HG03565 (cell line): ENCODE data around the gene HGFAC.

Experiments used
- ATAC-seq: cut with Tn5 transposase; IDR thresholded peaks from one replicate; pipeline ENCODE4 v1.9.1; 2021; ENCODE audit warnings: mild to moderate bottlenecking, moderate library complexity; ENCODE audit not compliant: unreplicated experiment

Gene HGFAC

DNA sequence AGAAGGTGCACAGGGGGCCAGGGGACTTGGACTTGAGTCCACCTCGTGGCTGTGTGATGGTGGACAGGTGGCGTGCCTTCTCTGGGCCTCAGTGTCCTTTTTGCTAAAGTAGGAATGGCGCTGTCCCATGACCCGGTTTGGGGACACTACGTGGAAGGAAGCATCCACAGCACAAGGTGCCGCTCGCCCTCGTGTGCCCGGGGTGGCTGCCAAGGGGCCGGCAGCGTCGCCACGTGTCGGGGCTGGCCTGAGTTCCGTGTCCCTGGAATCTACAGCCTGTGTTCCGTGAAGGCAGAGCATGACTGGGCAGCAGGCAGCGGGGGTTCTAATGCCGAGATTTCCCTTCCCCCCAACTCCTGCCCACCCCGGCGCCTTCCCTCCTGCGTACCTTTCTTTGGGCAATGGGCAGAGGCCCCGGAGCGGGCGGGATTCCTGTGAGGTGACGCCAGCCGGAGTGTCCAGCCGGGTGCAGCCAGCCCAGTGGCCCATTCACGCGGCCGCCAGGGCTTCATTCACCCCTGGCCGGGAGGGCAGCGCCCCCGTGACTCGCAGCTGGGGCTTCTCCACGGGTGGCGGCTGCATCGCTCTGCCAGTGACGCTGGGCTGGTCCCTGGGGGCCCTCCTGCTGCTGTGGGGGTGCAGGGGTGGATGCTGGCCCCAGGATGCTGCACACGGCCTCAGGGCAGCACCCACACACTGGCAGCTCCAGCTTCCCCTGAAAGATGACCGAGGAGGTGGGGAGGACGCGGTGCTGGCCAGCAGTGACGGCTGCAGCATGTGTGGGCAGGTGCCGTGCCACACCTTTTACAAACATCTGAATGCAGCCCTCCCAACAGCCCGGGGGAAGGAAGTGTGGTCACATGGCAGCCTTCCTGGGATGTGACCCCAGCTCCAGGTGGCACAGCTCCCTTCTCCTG lies 42.5 kb downstream of the HGFAC start:
- ATAC-seq: no peak

DNA sequence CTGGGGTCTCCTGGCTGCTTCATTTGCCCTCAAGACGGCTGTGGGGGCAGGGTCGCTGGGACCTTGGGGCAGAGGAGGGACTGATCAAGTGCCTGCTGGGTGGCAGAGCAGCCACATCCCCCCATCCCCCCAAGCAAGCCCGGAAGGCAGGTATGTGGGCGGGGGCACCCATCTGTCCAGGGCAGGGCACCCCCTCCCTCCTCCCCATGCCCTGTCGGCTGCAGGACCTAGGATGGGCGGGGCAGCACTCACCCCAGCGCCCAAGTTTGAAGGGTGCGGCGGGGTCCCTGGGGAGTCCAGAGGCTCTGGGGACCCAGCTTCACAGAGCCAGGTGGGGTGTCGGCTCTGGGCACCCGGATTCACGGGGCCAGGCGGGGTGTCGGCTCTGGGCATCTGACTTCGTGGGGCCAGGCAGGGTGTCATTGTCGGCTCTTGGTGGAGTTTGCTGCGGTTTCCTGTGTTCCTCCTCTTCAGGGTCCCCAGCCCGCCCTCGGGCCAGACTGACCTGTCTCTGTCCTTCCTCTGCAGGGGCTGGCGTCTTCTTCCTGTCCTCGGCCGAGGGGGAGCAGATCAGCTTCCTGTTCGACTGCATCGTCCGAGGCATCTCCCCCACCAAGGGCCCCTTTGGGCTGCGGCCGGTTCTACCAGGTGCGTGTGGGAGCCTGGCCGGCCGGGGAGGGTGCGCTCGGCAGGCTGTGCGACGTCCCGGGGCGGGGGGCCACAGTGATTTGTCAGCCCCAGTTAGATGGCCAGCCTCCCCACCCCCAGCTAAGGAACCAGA lies 43.4 kb downstream of the HGFAC start:
- ATAC-seq: no peak

DNA sequence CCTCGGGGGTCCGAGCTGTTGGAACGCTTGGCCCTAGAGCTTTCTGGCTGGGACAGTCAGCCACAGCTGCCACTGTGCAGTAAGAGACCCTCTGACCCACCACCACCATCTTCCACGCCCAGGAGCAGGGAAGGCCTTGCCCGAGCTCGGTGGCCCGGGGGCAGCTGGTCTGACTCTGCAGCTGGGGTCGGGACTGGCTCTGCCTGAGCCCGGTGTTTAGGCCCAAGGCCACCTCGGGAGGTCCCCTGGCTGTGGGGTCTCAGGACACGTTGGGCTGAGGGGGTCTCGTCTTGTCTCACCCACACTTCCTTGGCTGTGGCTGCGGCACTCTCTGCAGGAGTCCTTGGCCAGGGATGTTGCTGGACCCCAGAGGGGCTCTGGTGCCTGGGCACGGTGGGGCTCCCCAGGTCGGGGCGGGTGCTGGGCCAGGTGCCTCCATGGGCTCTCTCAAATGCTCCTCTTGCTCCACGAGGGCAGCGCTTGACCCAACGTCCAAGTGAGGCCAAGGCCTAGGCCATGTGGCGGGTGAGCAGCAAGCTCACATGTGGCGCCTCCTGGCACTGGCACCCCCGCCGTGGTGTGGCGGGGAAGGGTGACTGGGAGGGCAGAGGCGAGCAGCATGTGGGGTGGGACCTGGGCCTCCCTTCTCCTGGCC lies 44.2 kb downstream of the HGFAC start:
- ATAC-seq: no peak

DNA sequence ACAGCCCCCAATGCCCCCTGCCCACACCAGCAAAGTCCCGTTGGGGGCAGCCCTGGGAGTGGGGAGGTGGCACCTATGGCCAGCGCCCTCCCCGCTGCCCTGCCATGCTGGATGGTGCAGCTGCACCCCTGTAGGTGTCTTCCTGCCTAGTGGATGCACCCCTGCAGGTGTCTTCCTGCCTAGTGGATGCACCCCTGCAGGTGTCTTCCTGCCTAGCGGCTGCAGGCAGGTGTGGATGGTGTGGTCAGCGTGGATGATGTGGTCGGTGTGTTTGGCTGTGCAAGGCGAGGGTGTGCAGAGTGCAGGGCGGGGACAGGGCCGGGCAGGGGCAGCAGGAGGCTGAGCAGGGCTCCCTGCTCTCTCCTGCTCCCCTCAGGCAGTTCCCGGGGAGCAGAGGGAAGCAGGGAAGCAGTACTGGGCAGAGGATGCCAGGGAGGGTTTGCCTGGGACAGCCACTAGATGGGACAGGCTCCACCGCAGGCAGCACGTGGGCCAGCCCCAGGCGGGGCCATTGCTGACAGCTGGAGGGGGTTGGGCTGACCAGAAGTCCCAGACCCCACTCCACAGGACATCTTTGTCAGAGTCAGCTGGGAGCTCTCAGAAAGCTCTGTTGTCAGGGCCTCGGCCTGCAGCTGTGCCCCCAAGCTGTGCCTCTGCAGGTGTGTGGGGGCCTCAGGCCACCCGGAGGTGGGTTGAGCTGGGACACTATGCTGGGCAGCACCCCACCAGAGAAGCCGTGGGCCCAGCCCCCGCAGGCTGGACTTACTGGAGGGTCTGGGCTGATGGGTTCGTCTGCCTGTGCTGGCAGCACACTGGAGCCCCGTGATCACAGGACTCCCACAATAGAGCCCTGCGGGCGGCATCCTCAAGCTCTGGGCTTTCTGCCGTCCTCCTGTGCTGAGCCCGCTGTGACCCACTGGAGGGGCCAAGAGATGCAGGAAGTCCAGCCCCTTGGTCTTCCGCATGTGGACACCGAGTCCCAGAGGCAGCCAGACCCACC lies 45.1 kb downstream of the HGFAC start:
- no peak for ATAC-seq

DNA sequence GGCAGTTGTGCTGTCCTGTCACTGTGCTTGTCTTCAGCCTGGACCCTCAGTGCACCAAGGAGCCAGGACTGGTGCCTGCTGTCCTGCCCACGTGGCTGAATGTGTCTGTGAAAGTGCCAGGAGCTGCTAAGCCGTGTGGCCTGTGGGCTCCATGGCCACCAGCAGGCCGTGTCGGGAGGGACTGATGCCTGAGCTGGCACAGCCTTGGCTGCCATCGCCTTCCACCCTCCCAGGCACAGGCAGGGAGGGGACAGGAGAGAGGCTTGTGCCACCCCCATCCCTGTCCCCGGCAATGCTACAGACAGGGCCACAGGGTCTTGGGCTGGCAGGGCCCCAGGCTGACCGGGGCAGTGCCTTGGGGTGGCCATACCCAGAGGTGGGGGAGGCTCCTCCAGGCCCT lies 46.1 kb downstream of the HGFAC start:
- ATAC-seq: no peak

DNA sequence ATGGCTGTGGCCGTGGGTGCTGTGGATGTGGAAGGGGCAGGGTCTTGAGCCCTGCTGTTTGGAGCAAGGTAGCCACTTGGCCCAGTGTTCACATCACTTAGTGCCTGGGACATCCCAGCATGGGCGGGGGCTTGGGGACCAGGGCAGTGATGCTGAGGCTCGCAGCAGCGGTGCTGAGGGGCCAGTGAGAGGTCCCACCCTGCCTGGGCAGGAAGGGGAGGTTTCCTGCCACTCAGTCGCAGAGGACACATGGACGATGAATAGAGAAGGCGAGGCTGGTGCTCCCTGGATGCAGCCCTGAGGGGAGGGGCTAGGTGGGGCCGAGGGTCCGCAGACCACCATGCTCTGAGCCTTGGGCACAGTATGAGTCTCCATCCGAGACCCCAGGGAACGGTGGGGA lies 47.1 kb downstream of the HGFAC start:
- no peak for ATAC-seq

DNA sequence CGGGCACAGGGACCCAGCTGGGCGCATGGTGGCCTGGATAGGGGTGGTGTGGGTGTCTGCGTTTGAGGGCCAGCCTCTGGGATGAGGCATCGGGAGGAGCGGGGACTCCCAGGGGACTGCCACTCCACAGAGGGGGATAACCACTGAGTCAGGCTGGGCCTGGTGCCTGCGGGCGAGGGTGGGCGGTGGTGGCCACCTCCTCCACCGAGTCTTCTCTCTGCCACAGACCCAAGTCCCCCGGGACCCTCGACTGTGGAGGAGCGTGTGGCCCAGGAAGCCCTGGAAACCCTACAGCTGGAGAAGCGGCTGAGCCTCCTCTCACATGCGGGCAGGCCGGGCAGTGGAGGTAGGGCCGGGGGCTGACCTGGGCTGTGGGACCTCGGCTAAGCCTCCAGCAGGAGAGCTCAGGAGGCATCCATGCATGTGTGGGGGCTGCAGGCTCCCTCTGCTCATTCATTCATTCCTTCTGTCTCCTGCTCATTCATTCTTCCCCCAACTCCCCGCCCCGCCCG lies 47.7 kb downstream of the HGFAC start:
- no peak for ATAC-seq

DNA sequence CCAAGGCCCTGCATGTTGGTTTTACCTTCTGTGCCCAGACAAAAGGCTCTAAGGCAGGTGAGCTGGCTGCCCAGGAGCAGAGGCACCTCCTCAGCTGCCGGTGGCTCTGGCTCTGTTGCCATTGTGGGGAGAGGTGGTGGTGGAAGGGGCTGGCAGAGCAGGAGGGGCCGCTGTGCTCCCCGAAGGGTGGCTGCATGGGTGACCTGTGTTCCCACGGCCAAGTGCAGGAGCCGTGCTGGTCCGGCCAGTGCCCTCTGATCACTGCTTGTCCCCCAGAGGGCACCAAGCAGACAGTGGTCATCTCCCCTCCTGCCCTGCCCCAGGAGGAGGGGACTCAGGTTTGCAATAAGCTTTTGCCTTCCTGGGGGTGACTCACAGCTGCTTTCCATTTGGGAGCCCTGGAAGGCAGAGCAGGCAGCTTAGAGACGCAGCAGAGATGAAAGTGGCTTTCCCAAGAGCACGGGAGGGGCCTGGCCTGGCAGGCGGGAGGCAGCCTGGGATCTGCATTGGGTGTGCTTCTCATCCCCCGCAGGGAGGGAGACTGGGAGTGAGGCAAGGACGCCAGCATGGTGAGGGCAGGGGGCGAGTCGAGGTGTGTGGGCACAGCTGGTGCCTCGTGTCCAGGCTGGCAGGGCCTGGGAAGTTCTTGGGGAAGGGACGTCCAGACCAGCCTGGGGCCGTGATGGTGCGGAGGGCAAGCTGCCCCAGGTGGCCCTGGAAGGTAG lies 50.1 kb downstream of the HGFAC start:
- no peak for ATAC-seq

DNA sequence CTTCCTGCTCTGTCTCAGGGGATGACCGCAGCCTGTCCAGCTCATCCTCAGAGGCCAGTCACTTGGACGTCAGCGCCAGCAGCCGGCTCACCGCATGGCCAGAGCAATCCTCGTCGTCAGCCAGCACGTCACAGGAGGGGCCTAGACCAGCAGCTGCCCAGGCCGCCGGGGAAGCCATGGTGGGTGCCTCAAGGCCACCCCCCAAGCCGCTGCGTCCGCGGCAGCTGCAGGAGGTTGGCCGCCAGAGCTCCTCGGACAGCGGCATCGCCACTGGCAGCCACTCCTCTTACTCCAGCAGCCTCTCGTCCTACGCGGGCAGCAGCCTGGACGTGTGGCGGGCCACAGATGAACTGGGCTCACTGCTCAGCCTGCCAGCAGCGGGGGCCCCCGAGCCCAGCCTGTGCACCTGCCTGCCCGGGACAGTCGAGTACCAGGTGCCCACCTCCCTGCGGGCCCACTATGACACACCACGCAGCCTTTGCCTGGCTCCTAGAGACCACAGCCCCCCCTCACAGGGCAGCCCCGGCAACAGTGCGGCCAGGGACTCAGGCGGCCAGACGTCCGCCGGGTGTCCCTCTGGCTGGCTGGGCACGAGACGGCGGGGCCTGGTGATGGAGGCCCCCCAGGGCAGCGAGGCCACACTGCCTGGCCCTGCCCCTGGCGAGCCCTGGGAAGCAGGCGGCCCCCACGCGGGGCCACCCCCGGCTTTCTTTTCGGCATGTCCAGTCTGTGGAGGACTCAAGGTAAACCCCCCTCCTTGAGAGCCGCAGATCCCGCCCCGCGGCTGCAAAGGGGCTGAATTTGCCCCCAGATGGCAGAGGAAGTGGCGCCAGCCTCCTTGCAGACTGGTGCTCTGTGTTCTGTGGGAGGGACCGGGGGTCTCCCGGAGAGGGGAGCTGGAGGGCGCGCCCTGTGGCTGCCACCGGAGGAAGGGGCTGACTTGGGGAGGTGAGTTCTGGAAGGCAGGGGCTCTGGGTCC lies 51.3 kb downstream of the HGFAC start:
- no peak for ATAC-seq

DNA sequence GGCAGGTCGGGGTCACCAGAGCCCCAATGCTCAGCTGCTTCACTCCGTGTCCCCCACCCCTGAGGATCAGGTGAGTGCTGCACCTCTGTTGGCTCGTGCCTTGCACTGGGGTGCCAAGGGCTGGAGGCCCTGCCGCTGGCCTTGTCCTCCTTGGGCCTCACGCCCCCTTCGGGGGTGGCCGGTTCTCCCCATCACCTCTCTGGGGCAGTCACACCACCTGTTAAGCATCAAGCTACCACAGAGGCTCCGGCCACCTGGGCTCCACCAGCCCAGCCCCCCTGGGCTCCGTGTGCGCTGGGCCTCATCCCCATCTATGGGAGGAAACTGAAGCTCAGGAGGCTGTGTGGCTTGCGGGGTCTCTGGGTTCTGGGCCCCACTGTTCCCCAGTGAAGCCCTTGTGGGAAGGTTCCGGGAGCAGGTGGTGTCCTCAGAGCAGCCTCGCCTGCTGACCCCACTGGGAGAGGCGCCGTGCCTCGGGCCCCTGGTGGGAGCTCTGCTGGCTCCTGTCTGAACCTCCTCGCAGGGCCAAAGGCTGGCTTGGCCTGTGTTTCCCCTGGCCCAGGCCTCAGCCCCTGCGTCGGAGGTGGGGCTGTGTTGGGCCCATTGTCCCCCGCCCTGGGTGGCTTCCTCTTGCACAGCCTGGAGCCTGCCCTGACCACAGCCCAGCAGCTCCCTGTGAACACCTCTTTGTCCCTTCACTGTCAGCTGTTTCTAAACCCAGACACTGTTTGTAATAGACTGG lies 52.1 kb downstream of the HGFAC start:
- ATAC-seq: no peak

DNA sequence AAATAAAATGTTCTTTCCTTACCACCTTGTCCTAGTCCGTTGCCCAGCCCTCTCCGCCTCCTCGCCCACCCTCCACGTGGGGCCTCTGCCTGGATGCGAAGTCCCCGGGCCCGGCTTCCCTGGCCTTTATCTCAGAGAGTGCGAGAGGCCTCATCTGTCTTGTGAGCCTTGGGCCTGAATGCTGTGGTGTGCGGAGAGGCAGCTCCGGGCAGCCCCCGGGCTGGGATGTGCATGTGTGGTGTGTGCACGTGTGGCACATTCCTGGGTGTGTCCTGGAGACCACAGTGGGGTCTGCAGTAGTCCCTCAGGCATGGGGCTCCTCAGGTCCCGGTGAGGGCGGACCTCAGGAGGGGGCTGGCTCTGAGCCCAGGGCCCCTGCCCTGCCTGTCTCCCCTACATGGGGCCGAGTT lies 52.7 kb downstream of the HGFAC start:
- ATAC-seq: no peak

DNA sequence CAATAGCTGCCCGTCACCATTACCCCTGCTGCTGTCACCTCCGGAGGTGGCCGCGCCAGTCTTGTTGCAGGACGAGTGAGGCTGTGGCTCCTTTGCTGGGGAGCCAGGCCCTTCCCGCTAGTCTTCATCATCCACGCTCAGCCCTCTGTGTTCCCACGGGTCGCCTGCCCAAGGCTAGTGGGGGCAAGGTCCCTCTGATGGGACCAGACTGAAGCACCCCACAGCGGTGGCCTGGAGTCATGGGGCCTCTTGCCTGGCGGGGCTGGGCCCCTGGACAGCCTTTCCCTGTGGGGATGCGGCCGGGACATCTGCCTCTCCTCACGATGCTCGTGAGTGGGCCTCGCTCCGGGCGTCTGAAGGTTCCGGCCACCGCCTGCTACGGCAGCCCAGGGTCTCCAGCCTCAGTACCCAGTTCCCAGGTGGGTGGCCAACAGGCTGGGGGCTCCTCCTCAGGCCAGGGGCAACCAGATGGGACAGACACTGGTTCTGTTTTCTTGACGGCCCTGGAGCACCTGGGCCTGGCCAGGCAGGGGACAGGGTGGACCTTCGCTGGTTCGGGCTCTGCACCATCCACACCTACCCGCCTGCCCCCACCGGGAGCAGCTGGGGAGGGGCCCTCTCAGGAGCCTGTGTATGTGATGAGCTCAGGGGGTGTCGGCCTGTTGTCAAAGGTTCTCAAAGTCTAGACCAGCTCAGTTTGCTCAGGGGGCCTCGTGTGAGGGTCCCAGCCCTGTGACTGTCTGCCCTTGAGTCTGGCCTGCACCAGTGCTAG lies 53.6 kb downstream of the HGFAC start:
- no peak for ATAC-seq

DNA sequence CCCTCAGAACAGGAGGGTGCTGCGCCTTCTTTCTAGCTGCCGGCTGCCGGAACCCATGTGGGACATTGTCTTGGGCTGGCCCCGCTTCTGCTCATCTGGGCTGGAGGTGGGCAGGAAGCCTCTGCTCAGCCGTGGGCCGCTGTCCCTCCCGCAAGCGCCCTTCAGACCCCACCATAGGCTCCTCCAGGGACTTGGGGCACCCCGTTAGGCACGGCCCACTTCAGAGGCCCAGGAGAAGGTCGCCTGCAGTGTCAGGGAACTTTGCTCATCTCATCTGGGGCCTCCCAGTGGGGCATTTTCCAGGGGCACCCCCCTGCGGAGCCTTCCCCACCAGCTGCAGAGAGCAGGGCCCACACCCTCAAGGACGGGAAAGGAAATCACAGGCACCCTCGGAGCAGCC lies 54.3 kb downstream of the HGFAC start:
- no peak for ATAC-seq

DNA sequence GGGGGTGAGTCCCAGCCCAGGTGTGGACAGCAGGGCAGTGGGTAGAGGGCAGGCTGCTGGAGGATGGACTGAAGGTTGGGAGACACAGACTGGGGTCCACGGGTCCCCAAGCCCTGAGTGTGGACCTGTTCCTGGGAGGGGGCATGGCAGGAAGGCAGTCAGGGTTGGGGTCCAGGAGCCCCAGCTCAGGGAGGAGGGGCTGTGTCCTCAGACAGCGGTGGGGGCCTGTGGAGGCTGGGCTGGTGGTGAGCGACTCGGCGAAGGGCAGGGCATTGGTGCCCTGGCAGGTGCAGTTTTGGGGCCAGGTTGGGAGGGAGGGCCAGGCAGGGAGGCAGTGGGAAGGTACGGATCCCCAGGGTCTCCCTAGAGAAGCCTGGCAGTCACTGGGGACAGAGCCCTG lies 55.3 kb downstream of the HGFAC start:
- ATAC-seq: no peak

DNA sequence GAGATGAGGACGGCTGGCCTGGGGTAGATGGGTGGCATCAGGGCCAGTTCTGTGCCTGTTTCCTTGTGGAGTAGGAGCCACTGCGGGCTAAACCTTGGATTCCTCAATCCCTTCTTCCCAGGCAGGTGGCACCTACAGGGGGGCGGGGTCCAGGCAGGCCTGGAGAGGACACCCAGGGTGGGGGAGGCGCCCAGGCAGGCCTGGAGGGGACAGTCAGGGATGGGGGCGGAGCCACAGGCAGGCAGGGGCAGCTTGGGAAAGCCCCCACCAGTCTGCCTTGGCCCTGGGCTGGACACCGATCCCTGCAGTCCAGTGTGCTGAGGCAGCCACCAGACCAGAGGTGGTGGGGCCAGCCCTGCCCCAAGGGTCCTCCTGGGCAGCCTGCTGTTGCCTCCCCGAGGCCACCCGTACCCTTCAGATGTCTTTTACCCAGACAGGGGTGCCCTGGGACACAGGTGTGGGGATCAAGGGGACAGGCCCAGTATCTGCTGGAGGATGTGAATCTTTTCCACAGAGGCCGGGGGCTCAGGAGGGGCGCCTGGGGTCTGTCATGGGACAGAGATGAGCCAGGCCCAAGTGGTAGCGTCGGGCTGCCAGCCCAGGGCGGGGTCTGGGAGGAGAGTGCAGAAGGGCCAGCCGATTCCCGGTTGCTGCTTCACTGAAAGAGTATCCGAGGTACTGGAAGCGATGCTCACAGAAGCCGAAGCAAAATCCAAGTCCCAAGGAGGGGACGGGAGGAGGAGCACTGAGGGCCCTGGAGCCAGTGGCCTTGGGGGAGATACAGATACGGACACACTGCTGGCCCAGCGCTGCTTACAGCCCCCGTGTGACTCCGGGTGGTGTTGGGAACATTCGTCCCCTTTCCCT lies 56.0 kb downstream of the HGFAC start:
- no peak for ATAC-seq

DNA sequence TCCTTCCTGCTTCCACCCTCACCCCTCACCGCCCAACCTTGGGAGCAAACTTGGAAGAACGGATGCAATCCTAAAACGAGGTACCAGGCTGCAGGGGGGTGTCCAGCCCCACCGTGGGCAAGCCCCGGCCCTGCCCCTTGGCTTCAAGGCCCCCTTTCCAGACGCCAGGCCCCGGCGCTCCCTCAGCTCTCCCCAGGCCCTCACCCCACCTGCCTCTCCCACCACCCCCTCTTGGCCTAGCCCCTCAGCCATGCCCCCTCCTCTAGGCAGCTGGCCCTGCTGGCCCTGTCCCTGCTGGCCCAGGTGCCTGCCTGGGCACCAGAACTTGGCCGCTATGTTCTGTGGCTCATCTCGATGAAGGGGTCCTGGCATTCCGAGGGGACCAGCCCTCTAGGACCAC lies 56.6 kb downstream of the HGFAC start:
- ATAC-seq: no peak
